ENCODE data around the gene IGSF9B. TPM values are rescaled to one million over a fixed set of nuclear protein-coding genes. Genes with fewer than 3 reads are reported as not detected.

Gene IGSF9B
- total RNA-seq, 1 donor from 2014 or later = 13.1 TPM

DNA sequence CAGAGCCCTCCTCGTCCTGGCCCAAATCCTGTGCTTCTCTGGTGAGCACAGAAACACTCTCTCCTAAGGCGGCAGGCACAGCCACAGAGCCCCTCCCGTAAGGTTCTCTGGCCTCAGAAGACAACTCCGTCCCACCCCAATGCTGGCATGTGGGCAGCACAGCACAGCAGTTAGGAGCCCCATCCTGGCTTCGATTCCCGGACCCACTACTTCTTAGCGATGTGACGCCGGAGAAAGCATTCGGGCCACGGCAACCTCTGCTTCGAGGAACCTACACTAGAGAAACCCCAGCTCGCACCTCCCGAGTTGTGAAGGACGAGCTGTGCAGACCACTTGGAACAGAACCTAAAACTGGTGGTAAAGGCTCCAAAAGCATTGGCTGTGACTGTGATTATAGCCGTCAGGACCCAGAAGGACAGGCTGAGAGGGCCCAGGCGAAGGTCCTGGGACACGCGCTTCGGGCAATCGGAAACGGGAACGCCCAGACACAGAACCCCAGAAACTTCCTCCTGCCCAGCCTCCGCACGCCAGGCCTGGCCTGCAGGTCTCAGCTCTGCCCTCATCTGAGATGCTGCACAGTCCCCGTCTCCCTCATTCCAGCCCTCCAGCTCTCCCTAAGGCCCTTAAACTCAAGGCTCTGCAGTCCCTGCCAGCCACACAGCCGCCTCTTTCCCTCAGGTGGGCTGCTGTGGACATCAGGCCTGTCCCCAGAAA lies 26.6 kb downstream of the IGSF9B start:
- no peak overlapping the region for H3K4me3 Mint-ChIP-seq (ENCODE audit: unreplicated experiment)
- no peak overlapping the region for H3K27ac ChIP-seq (ENCODE audit: low read depth, low read length)
- no peak overlapping the region for H3K9ac ChIP-seq (ENCODE audit: low read length)
- no peak overlapping the region for H3K4me3 ChIP-seq (ENCODE audit: insufficient read depth, low read depth, low read length)
- peaks cover 27% of the 10 kb centered on the region for H3K4me1 Mint-ChIP-seq (ENCODE audit: low read depth, unreplicated experiment)
- no peak overlapping the region for H2AFZ ChIP-seq (ENCODE audit: low read depth, low read length)
- DNase-seq (ENCODE audit: low read depth) = no peak
- H3K27ac Mint-ChIP-seq (ENCODE audit: unreplicated experiment) = peak overlapping the region; percentile 66
- H3K36me3 Mint-ChIP-seq (ENCODE audit: low read depth, unreplicated experiment) = peaks cover 23% of the 10 kb centered on the region
- H3K27me3 Mint-ChIP-seq (ENCODE audit: low read depth, unreplicated experiment) = peaks cover 1% of the 10 kb centered on the region
- no peaks in the 10 kb centered on the region for H3K27me3 ChIP-seq (ENCODE audit: insufficient read depth, low read length)
- no peak overlapping the region for H3K4me2 ChIP-seq (ENCODE audit: low read length)
- no peaks in the 10 kb centered on the region for H3K79me2 ChIP-seq (ENCODE audit: insufficient read depth, low read length)
- TF ChIP-seq, protein P1, sequence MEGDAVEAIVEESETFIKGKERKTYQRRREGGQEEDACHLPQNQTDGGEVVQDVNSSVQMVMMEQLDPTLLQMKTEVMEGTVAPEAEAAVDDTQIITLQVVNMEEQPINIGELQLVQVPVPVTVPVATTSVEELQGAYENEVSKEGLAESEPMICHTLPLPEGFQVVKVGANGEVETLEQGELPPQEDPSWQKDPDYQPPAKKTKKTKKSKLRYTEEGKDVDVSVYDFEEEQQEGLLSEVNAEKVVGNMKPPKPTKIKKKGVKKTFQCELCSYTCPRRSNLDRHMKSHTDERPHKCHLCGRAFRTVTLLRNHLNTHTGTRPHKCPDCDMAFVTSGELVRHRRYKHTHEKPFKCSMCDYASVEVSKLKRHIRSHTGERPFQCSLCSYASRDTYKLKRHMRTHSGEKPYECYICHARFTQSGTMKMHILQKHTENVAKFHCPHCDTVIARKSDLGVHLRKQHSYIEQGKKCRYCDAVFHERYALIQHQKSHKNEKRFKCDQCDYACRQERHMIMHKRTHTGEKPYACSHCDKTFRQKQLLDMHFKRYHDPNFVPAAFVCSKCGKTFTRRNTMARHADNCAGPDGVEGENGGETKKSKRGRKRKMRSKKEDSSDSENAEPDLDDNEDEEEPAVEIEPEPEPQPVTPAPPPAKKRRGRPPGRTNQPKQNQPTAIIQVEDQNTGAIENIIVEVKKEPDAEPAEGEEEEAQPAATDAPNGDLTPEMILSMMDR (IDR thresholded peaks at IDR 0.05; ENCODE audit: insufficient read depth, low read depth, low read length) = no peak
- TF ChIP-seq EZH2 (IDR thresholded peaks at IDR 0.05; ENCODE audit: insufficient read depth, low read length) = no peak
- no peaks in the 10 kb centered on the region for H4K20me1 ChIP-seq (ENCODE audit: insufficient read depth, low read length)
- peaks cover 5% of the 10 kb centered on the region for H3K9me3 Mint-ChIP-seq (ENCODE audit: unreplicated experiment)
- FAIRE-seq = no peak
- H3K36me3 ChIP-seq (ENCODE audit: insufficient read depth, low read length) = no peaks in the 10 kb centered on the region
- H3K4me1 ChIP-seq (ENCODE audit: insufficient read depth, low read length) = peaks cover 4% of the 10 kb centered on the region
- no peaks in the 10 kb centered on the region for H3K9me3 ChIP-seq (ENCODE audit: insufficient read depth, low read depth, low read length)

DNA sequence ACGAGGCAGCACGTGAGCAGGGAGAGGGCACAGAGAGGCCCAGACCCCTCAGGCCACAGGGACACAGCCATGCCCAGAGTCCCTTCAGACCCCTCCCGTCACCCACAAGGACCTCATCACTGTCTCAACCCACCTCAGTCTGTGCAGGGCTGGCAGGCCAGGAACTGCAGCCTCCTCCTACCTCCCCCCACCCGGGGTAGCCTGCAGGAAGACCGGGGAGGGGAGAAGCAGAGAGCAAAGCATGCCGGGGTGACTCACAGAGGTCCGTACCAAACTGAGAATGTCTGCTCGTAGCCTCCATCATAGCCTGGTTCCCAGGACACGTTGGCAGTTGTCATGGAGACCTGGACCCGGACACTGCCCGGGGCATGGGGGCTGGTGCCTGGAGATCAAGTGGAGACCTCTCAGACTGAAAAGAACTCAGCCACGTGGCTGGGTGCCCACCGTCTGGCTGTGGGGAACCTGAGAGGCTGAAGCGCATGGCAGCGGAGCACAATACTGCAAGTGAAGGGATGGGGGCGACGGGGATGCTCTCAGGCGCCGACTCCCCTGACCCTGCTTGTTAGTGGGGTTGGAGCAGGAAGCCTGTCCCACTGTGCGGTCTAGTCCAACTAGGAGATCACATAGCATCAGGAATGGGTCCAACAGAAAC lies 27.2 kb downstream of the IGSF9B start:
- H3K27ac ChIP-seq (ENCODE audit: low read depth, low read length) = no peak overlapping the region
- DNase-seq (ENCODE audit: low read depth) = peak; percentile 22
- H3K4me2 ChIP-seq (ENCODE audit: low read length) = no peak overlapping the region
- TF ChIP-seq, protein P1 (IDR thresholded peaks at IDR 0.05; ENCODE audit: insufficient read depth, low read depth, low read length) = no peak
- TF ChIP-seq EZH2 (IDR thresholded peaks at IDR 0.05; ENCODE audit: insufficient read depth, low read length) = no peak
- Mint-ChIP-seq H3K9me3 (ENCODE audit: unreplicated experiment) (peaks cover 5% of the 10 kb centered on the region), H3K36me3 (ENCODE audit: low read depth, unreplicated experiment) (peaks cover 25% of the 10 kb centered on the region), H3K4me1 (ENCODE audit: low read depth, unreplicated experiment) (peaks cover 20% of the 10 kb centered on the region), H3K4me3 (ENCODE audit: unreplicated experiment) (no peak overlapping the region), H3K27ac (ENCODE audit: unreplicated experiment) (peak overlapping the region; percentile 26), H3K27me3 (ENCODE audit: low read depth, unreplicated experiment) (peaks cover 1% of the 10 kb centered on the region)
- H4K20me1 ChIP-seq (ENCODE audit: insufficient read depth, low read length) = no peaks in the 10 kb centered on the region
- H3K9me3 ChIP-seq (ENCODE audit: insufficient read depth, low read depth, low read length) = no peaks in the 10 kb centered on the region
- no peak for FAIRE-seq
- no peak overlapping the region for H3K4me3 ChIP-seq (ENCODE audit: insufficient read depth, low read depth, low read length)
- no peaks in the 10 kb centered on the region for H3K27me3 ChIP-seq (ENCODE audit: insufficient read depth, low read length)
- peak overlapping the region; percentile 62 for H2AFZ ChIP-seq (ENCODE audit: low read depth, low read length)
- peaks cover 4% of the 10 kb centered on the region for H3K4me1 ChIP-seq (ENCODE audit: insufficient read depth, low read length)
- no peak overlapping the region for H3K9ac ChIP-seq (ENCODE audit: low read length)
- H3K36me3 ChIP-seq (ENCODE audit: insufficient read depth, low read length) = no peaks in the 10 kb centered on the region
- no peaks in the 10 kb centered on the region for H3K79me2 ChIP-seq (ENCODE audit: insufficient read depth, low read length)

DNA sequence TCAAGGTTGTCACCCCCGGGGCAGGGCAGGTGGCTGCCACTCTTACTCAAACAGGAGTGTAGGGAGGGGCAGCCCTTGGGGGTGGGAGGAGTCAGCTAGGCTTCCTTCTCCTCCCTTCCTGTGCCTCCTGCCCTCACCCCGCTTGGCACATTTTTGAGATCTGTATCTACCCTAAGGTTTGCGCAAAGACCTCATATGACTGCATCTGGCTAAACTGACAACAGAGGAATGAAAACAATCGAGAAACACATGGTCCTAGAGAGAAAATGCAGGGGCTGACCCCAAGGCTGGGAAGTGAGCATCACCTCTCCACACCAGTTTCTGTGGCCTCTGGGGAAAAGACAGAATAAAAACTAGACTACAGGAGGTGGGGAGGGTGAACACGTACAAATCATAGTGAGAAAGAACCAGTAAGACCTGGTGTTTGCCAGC lies 28.1 kb downstream of the IGSF9B start:
- Histone ChIP-seq H3K27me3 (ENCODE audit: insufficient read depth, low read length) (no peaks in the 10 kb centered on the region), H3K4me2 (ENCODE audit: low read length) (no peak overlapping the region), H3K4me1 (ENCODE audit: insufficient read depth, low read length) (peaks cover 4% of the 10 kb centered on the region), H3K9ac (ENCODE audit: low read length) (no peak overlapping the region), H2AFZ (ENCODE audit: low read depth, low read length) (no peak overlapping the region), H3K27ac (ENCODE audit: low read depth, low read length) (no peak overlapping the region), H3K79me2 (ENCODE audit: insufficient read depth, low read length) (no peaks in the 10 kb centered on the region), H3K36me3 (ENCODE audit: insufficient read depth, low read length) (no peaks in the 10 kb centered on the region), H4K20me1 (ENCODE audit: insufficient read depth, low read length) (no peaks in the 10 kb centered on the region), H3K4me3 (ENCODE audit: insufficient read depth, low read depth, low read length) (no peak overlapping the region), H3K9me3 (ENCODE audit: insufficient read depth, low read depth, low read length) (no peaks in the 10 kb centered on the region)
- peaks cover 25% of the 10 kb centered on the region for H3K36me3 Mint-ChIP-seq (ENCODE audit: low read depth, unreplicated experiment)
- H3K9me3 Mint-ChIP-seq (ENCODE audit: unreplicated experiment) = peaks cover 5% of the 10 kb centered on the region
- no peak for DNase-seq (ENCODE audit: low read depth)
- peaks cover 19% of the 10 kb centered on the region for H3K4me1 Mint-ChIP-seq (ENCODE audit: low read depth, unreplicated experiment)
- no peak overlapping the region for H3K27ac Mint-ChIP-seq (ENCODE audit: unreplicated experiment)
- no peak for TF ChIP-seq EZH2 (IDR thresholded peaks at IDR 0.05; ENCODE audit: insufficient read depth, low read length)
- TF ChIP-seq, protein P1 (IDR thresholded peaks at IDR 0.05; ENCODE audit: insufficient read depth, low read depth, low read length) = no peak
- peaks cover 1% of the 10 kb centered on the region for H3K27me3 Mint-ChIP-seq (ENCODE audit: low read depth, unreplicated experiment)
- FAIRE-seq = no peak
- no peak overlapping the region for H3K4me3 Mint-ChIP-seq (ENCODE audit: unreplicated experiment)
